ENCODE measurements around the gene HPS3. TPM values are rescaled to one million over a fixed set of nuclear protein-coding genes. Genes with fewer than 3 reads are reported as not detected.
A peak's percentile ranks its signal among the peaks of the same experiment; 100 is the strongest.
"Not testable (repeated sequence)": the region's sequence is repeated elsewhere in the genome, so short reads cannot be mapped to it uniquely, and the experiment has no call there.

HPS3 gene
- total and polyA plus RNA-seq, 4 donors, result 4.4 to 9.9 (median 7.7) TPM

- WGBS, result 35% methylated on average over 5 of the region's 5 CpGs
- Histone ChIP-seq H3K36me3 (ENCODE audit: control insufficient read depth in 4 of 4, insufficient read depth in 3 of 4, low read depth in 1 of 4, low read length in 3 of 4) (peaks cover 0 to 12% (median 4%) of the 10 kb centered on the region in 4 donors), H3K9me3 (ENCODE audit: control insufficient read depth in 4 of 4, low read length in 3 of 4) (no peaks in the 10 kb centered on the region), H3K27ac (ENCODE audit: low read depth in 1 of 2, low read length in 2 of 2) (peak overlapping the region; percentile 55 to 85), H3K4me3 (ENCODE audit: low read depth in 1 of 3, low read length in 3 of 3) (peak overlapping the region; percentile 52 to 88 (median 79)), H3K27me3 (ENCODE audit: control insufficient read depth in 4 of 4, insufficient read depth in 4 of 4, low read length in 3 of 4) (no peaks in the 10 kb centered on the region), H3K9ac (ENCODE audit: low read depth in 1 of 2, low read length in 2 of 2) (peak overlapping the region; percentile 81 to 100), H3K4me1 (ENCODE audit: control insufficient read depth in 4 of 4, insufficient read depth in 4 of 4, low read length in 3 of 4) (peaks cover 0 to 34% (median 13%) of the 10 kb centered on the region in 4 donors)
- DNase-seq (ENCODE audit: low spot score), result no peak
- no peak for TF ChIP-seq NR2F2 (IDR thresholded peaks at IDR 0.05)
- TF ChIP-seq HNF4G (IDR thresholded peaks at IDR 0.05), result no peak
- no peak for TF ChIP-seq GABPA (IDR thresholded peaks at IDR 0.05 in 1 of 2, conservative IDR thresholded peaks at IDR 0.05 in 1 of 2)
- TF ChIP-seq HNF4A (conservative IDR thresholded peaks at IDR 0.05), result no peak
- no peak for TF ChIP-seq EGR1 (IDR thresholded peaks at IDR 0.05; ENCODE audit: low read depth in 2 of 2)
- TF ChIP-seq ZBTB33 (IDR thresholded peaks at IDR 0.05), result no peak
- TF ChIP-seq RAD21 (IDR thresholded peaks at IDR 0.05), result no peak
- TF ChIP-seq RXRA (IDR thresholded peaks at IDR 0.05), result no peak
- no peak for TF ChIP-seq YY1 (IDR thresholded peaks at IDR 0.05)
- TF ChIP-seq FOXA1 (IDR thresholded peaks at IDR 0.05), result no peak
- TF ChIP-seq MAX (IDR thresholded peaks at IDR 0.05), result no peak
- no peak for TF ChIP-seq FOXA2 (IDR thresholded peaks at IDR 0.05)
- no peak for TF ChIP-seq JUND (IDR thresholded peaks at IDR 0.05)
- TF ChIP-seq SP1 (IDR thresholded peaks at IDR 0.05), result no peak
- TF ChIP-seq REST (IDR thresholded peaks at IDR 0.05), result no peak
- no peak for TF ChIP-seq TAF1 (conservative IDR thresholded peaks at IDR 0.05)
These were observed 87.9 kb downstream of the HPS3 start for GRCh38 chr3:149217347-149217746.

GRCh38 chr3:149219380-149220121 is 90.1 kb downstream of the HPS3 start:
- peak overlapping the region; percentile 85 to 86 for H3K27ac ChIP-seq (ENCODE audit: low read depth in 1 of 2, low read length in 2 of 2)
- TF ChIP-seq YY1 (IDR thresholded peaks at IDR 0.05), result peak; percentile 23
- H3K27me3 ChIP-seq (ENCODE audit: control insufficient read depth in 4 of 4, insufficient read depth in 4 of 4, low read length in 3 of 4); DNase-seq (ENCODE audit: low spot score); H3K9me3 ChIP-seq (ENCODE audit: control insufficient read depth in 4 of 4, low read length in 3 of 4); H3K36me3 ChIP-seq (ENCODE audit: control insufficient read depth in 4 of 4, insufficient read depth in 3 of 4, low read depth in 1 of 4, low read length in 3 of 4): not testable (repeated sequence)
- peaks cover 0 to 28% (median 12%) of the 10 kb centered on the region in 4 donors for H3K4me1 ChIP-seq (ENCODE audit: control insufficient read depth in 4 of 4, insufficient read depth in 4 of 4, low read length in 3 of 4)
- peak overlapping the region; percentile 81 to 100 for H3K9ac ChIP-seq (ENCODE audit: low read depth in 1 of 2, low read length in 2 of 2)
- WGBS, result 46% methylated on average over 1 of the region's 1 CpG
- H3K4me3 ChIP-seq (ENCODE audit: low read depth in 1 of 3, low read length in 3 of 3), result peak overlapping the region; percentile 45 to 89 (median 79)
